Endometrium (tissue), 2 donors: Measurements from ENCODE around the gene FGF12.

Source experiments
- FAIRE-seq: peaks from 2 replicates; lab custom pipeline; 2012; peaks lifted over from hg19 to GRCh38; lab: Jason Lieb, UNC
- donor health status: control.
- donor health status: control.

Gene FGF12

DNA sequence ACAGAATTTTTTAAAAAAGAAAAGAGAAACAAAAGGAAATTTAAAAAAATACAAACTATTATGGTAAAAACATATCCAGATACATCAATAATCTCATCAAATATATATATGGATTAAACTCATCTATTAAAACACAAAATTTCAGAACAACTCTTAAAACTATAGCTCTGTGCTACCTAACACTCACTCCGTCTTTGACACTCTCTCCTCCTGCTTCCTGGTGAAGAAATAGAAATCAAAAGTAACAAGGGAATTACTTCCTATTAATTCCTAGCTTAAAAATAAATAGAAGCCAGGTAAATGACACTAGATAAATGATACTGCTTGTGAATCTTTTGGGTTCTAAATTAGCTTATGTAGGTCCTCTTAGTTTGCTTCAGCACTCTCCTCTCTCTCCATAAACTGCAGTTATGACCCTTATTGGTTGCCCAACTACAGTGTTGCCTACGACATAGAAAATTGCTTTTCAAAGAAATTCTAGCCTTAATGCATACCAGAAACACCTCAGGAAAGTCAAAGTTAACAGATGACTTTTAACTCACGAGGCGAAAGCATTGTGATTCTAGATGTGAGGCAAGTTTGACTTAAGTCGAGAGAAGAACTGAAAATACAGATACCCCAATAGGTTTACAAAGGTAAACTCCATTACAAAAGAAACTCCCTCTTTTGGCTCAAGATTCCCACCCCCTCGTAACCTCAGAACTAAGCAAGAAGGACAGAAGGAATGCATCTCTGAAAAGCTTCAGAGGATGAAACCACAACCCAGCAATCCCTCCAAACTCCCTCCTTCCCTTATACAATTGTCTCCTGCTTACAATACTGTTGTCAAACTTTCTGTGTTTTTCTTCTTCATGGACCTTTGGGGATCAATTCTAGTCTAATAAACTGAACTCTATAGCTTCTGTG lies 394.7 kb downstream of the FGF12 start:
- FAIRE-seq = peak; percentile 35

DNA sequence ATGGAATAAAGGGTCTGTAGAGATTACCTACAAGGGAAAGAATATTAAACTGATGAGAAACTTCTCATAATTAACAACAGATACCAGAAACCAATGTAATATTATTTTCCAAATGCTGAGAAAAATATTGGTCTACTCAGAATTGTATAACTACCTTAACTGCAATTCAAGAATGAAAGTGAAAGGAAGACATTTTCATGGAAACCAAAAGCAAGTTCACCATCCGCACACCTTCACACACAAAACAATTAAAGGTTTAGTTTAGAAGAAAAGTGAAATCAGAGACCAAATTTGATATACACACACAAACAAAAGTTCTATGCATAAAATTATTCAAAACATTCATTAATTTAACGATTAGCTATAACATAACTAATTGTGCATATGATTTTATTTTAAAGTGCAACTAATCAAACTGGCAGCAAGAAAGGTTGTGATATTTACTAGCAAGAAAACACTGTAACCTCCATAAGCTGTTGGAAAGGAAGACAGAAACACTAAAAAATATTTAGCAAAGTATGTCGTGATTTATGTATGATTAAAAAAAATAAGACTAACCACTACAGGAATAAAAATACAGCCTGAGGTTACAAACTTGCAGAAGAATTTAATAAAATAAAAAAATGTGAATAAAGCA lies 395.5 kb downstream of the FGF12 start:
- peak; percentile 41 for FAIRE-seq

DNA sequence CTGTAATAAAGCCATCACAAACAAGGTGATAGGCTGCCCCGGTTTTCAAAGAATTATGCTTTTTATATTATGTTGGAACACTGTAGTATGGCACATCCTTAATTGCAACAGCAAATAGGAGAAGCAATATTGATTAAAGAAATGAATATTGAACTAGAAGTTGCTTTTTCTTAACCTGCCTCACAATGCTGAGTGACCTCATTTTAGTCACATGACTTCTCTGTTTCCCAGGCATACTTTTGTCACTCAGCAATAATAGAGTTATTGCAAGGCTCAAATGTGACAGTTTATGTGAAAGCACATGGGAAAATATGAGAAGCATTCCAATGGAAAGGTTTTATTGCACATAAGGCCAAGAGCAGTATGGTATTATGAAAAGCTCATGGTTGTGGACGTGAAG lies 400.7 kb downstream of the FGF12 start:
- FAIRE-seq = no peak

DNA sequence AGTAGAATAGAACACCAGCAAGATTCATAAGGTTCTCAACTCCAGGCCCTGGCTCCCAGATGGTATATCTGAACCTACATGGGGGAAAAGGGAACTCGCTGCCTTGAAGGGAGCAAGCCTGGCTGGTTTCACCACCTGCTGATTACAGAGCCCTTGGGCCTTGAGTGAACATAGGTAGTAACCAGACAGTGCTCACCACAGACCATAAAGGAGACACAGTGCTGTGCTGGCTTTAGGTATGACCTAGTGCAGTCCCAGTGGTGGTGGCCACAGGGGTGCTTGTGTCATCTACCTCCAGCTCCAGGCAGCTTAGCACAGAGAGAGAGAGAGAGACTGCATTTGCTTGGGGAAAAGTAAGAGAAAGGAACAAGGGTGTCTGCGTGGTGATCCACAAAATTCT lies 409.8 kb downstream of the FGF12 start:
- no peak for FAIRE-seq

DNA sequence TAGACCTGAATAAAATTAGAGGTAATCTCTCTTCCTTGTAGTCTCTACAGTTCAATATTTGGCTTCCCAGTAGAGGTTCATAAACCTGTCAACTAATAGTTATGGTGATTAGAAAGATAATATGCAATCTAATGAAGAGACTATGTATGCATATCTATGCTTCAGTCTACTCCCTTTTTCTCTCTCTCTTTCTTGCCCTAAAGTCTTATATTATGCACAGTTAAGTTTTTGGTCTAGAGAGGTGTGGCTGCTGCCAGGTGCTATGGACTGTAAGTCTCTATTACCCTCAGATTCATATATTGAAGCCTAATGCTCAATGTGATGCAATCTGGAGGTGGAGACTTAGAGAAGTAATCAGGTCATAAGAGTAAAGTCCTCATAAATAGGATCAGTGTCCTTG lies 413.7 kb downstream of the FGF12 start:
- no peak for FAIRE-seq

DNA sequence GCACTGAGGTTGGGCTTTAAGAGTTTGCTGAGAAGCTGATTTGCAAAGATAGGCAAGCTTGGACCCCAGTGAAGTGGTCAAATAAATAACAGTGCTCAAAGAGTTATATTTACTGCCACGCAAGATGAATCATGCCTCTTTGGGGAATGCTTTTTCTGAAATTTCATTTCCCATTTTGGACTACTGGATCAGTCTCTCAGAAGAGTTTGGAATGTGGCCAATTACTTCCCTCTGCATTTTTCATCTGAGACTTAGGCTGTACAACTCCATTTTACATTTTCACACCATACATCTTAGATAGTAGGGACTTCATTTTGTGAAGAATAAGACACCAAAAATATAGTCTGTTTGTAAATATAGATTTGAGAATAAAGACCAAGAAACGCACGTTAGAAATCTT lies 419.7 kb downstream of the FGF12 start:
- no peak for FAIRE-seq

DNA sequence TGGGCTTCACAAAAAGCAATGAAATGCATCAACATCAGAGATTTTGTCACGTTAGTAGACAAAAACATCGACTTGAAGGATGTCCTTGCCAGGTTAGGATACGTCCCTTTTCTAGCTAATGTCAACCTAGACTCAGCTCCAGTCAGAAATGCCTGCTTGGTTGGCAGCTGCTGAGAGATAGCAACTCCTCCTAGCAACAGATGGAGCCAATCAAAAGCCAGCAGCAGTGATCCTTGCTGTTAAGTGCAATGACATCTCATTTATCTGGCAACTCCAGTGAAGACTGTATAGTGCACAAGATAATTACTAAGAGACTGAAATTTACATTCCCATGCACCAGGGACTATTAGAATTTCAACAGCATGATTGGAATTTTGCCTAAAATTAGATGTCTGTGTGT lies 424.1 kb downstream of the FGF12 start:
- no peak for FAIRE-seq

DNA sequence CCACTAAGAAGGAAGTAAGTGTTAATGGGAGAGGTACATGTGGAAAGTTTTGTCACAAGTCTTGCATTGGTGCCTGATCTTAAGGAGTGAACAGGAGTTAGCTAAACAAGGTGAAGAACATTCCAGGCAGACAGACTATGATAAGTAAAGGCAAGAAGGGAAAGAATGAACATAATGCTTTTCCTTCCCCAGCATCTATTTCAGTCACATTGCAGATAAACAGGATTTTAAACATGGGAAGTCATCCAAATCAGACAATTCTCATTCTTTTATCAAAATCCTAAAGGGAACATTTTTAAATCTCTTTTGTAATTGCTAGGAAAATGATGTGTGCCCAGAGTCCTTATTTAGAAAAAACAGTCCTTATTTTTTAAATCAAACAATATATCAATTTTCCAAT lies 424.6 kb downstream of the FGF12 start:
- no peak for FAIRE-seq

DNA sequence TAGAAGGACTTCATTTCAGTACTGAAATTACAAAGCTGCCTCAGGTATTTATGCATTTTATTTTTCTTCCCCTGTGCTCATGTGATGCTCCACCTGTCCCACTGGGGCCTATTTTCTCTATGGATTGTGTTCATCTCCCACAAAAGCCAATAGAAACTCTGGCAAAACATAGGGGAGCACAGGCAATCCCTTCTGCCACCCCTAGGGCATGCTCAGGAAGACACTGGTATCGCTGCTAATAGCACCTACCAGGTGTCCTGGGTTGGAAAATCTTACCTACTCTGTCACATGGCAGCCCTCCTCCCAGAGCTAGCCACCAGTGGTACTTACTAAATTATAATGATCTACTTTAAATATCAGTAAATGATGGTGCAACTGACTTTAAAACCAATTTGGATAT lies 427.4 kb downstream of the FGF12 start:
- FAIRE-seq = no peak

DNA sequence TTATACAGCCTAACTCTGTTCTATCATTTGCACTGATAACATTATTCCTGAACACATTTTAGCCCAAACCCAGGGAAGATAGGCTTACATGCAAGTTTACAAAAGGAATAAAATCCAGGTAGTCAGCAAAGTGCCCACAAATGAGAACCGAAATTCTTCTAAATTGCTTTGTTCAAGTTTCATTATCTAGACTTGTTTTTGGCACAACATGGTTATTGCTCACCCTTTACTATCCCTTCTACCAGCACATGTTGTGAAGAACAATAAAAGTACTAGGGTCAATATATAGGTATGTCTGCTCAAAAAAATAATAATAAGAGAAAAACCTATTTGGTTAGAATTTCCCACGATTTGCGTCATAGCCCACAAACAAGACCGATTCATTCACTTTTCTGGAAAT lies 430.5 kb downstream of the FGF12 start:
- FAIRE-seq = no peak

DNA sequence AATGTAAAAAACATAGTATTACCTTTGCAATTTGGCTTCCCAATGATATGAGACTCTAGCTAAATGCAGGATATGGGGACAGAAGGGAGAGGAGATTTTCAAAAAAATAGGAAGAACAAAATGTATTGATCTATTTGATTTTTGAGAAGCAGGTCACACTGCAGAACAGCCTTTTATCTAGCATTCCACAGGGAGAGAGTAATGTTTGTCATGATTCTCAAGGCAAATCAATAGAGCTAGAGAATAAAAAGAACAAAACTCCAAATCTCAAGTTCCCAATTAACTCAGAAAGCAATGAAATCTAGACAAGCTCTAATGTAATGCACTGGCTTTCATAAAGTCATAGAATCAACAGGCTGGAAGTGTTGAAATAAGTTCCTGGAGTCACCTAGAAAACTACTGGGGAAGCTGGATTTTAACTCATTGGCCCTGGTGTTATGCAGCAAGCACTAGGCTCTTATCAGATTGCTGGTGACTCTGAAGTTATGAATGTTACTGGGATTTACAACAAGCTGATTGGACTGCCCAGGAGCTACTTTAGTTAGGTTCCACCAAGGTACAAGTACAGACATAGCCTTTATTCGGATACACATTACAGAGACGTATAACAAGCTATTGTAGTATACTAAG lies 442.8 kb downstream of the FGF12 start:
- FAIRE-seq = no peak

DNA sequence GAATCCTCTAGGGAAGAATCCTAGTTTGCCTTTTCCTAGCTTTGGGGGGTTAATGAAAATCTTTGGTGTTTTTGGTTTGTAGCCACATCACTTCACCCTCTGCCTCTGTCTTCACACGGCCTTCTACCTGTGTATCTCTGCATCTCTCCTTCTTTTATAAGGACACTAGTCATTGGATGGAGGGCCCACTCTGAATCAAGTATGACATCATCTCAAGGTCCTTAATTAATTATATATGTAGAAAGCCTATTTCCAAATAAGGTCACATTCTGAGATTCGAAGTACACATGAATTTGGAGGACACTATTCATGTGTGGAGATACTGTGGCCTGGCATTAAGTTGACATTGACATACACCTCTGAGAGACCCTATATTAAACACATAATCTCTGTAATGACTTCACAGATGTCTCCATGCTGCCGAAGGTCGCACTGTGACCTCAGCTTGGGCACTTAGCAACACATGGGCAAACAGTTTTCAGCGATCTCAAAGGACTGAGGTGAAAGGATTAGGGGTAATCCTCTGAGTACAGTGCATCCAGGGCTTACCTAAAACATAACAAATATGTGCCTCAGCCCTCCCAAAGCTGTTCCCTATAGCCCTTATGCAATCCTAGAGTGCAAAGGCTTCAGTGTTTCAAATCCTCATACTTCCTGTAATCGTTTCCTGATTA lies 446.0 kb downstream of the FGF12 start:
- no peak for FAIRE-seq

DNA sequence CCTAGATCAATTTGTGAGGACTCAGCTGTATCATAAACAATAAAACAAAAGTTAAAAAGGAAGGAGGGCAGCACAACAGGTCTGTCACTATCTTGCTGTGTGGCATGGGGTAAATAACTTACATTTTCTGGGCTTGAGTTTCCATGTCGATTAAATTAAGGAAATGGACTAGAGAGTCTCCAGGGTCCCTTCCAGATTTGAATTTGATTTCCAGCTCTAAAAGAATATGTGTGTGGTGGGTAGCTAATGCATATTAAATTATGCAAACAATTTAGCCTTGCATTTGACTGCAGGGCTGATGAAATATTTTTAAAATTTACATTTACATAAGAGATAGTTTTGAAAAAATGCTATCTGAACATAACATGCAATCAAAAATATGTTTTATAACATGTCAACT lies 447.7 kb downstream of the FGF12 start:
- no peak for FAIRE-seq

DNA sequence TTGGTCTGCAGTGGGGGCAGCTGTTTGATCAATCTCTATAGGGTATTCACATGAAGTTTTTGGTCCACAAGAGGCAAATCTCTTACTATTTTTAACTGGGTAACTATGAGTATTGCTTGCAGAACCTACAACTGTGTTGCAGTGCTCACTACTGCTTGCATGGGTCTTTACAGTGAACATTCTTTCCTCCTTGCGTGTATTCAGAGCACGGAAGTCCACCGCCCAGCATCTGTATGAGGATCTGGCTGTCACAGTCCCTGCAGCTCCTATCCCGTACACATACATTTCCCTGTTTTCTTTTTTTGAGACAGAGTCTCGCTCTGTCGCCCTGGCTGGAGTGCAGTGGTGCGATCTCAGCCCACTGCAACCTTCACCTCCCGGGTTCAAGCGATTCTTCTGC lies 449.9 kb downstream of the FGF12 start:
- FAIRE-seq = no peak

DNA sequence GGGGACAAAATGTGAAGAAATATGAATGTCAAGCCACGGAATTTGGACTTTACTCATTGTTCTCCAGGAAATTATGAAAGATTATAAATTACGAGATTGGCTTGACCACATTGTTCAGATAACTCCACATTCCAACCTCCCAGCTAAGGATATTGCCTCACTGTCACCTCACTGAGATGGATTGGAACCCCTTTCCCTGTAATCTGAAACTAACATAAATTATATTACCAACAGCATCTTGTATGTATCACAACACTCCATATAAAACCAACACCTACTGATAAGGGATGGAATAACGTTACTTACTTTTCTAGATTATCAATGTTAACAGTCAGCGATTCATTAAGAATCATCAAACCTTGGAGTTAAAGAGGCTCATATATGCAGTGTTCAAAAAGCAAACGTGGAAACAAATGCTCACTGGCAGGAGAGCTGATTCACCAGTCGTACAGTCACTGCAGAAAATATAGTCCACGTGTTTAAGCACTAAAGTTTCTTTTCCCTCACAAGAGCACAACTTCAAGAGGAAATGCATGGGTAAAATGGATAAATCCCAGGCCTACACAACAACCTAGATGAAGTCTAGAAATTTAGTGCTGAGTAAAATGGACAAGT lies 451.5 kb downstream of the FGF12 start:
- FAIRE-seq = no peak

DNA sequence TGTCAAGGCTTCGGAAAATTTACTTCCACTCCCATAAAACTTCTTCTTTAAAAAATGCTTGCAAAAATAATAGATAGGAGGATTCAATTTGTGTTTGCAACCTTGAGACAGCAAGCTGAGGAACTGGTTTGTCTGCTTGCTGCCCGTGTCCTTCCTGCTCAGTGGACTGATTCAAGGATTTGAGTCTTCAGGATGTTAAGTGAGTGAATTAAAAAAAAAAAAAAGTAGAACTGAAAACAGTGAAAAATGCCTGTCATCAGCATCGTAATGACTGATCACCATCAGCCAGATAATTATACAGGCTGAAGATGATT lies 453.7 kb downstream of the FGF12 start:
- FAIRE-seq = no peak

DNA sequence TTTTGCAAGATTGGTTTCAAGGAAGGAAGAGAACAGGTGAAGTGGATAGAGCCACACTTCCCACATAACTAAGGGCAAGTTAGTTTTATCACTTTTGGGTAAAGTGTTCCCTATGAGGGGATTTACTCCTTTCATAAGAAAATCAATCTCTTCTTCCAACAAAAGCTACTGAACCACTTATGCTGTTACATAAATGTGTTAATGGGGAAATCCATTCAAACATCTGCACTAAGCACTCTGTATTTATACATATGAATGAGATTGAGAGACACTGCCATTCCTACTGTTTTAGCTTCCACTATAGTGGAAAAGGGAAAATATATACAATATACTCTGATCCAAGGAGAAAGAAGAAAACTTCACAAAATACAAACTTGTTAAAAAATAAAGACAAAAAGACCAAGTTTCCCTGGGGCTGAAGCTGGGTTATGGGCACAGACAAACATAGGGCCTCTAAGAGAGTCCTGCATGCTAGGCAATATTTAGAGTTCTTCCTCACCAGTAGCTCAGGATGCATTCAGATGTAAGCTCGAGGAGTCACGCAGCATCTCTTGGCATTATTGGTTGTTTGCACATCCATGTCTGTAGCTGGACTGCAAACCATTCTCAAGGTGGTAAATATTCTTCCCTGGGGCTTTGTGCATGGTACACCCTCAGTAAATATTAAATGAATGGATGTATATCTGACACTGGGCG lies 454.2 kb downstream of the FGF12 start:
- no peak for FAIRE-seq

DNA sequence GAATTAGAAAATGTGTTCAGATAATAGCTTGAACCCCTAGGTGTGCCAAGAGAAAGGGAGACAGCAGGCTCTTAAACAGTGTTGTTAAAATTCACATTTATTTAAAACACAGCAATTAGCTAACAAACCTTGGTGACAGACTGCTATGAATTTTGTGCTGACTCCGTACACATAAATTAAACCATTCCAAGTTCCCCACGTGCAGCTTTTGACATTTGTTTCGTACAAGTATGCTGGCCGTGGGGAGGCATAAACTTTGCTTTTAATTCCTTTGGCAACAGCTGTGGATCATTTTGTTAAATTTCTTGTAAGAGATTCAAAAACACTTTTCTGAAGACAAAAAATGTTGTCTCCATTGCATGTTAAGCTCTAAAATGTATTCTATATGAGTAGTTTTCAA lies 465.3 kb downstream of the FGF12 start:
- no peak for FAIRE-seq

DNA sequence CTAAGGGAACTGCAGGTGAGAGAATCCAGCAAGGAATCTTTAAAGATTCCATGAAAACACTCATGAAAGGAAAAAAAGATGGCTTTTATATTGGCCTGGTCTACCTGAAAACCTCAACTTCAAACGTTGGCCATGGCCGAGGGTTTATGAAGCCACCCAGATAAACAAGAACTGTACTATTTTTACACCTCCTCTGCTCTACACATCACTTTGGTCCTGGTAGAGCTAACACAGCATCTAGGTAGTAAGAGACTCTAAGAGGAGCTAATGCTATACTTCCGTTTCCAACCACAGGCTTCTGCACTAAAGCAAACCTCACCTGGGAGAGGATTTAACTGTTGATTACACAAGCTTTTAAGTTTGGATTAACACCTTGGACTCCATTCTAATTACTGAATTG lies 466.2 kb downstream of the FGF12 start:
- FAIRE-seq = no peak

DNA sequence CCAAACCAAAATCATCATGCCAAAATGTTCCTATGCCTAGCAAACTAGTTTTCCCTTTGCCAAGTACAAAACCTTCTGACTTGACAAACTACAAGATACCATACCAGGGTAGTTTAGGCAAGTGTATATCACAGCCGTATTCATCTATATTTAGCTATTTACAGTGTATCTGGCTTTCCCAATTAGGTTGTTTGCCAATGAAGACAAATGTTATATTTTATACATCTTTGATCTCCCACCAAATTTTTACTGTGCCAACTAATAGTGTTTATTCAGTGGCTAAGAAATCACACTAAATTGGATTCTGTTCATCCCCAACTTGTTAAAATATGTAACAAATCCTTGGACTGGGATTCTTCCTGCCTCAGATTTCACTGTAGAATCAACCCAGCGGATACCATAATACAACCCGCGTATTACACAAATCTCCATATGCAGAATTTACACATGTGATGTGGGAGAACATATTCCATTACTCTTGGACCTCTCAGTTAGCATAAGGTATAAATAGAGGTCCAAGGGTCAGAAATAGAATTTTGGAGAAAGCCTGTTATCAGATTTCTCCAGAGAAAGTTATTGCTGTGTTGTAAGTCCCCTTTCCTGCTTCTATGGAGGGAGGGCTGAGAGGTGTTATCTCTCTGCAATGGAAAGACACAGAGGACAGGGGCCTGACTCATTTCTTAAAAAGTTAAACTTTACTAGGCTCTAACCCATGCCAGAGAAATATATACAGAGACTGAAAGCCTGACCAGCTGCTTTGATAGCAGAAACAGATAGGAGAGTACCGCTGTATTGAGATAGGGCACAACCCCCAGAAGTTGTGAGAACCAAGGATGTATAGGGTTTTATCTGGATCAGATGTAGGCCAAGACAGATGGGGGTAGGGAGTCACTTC lies 467.0 kb downstream of the FGF12 start:
- no peak for FAIRE-seq

DNA sequence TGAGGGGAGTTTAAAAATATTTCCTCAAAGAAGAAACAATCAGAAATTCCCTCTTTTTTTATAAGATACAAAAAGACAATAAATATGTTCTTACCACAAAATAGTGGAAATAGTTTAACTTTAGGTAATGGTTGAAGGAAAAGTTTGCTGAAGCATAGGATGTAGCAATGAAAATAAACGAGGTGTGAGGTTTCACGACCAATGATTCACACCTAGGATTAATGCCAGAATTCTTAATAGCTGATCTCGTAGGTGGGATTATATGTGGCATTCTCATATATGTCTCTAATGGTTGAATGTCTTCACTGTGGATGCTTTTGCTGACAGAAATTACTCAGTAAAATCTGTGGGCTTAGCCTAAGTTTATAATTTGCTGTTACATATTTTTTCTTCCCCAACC lies 467.7 kb downstream of the FGF12 start:
- FAIRE-seq = no peak
